SK-N-MC (cell line): ENCODE data around the gene KRTAP5-3.

Experiments used
- DNase-seq: peaks from one replicate; pipeline ENCODE4 v3.0.0-alpha.2; 2011; ENCODE audit warnings: low read depth, low spot score
- H3K27ac ChIP-seq: fragments of 200-600 bp; sonication (generic); 2 replicates; pipeline ENCODE4 v1.5.1; 2016; ENCODE audit warnings: mixed run types
- H3K36me3 ChIP-seq: fragments of 200-600 bp; sonication (generic); 2 replicates; pipeline ENCODE4 v1.6.1; 2017; ENCODE audit warnings: antibody characterized with exemption, low read length, mixed read lengths; ENCODE audit not compliant: insufficient read depth
- H3K4me3 ChIP-seq: fragments of 200-600 bp; sonication (generic); 2 replicates; pipeline ENCODE4 v1.5.1; 2016
- H3K9ac ChIP-seq: fragments of 200-600 bp; sonication (generic); 2 replicates; pipeline ENCODE4 v1.8.0; 2017; ENCODE audit warnings: mixed run types, mixed read lengths; ENCODE audit not compliant: insufficient read length
- H3K9me3 ChIP-seq: fragments of 200-600 bp; sonication (generic); 2 replicates; pipeline ENCODE4 v1.6.1; 2017; ENCODE audit warnings: low read depth, mild to moderate bottlenecking, antibody characterized with exemption, low read length, moderate library complexity, mixed read lengths
- EZH2 ChIP-seq: fragments of 200-600 bp; sonication (generic); IDR thresholded peaks from one replicate; pipeline ENCODE4 v1.6.1; 2017; ENCODE audit warnings: antibody characterized with exemption
- FOXP2 ChIP-seq: optimal IDR thresholded peaks from 2 replicates; pipeline ENCODE3; 2011; ENCODE audit warnings: mild to moderate bottlenecking, moderate library complexity; ENCODE audit not compliant: insufficient read depth; ENCODE audit errors: extremely low read length, control extremely low read depth
- POLR2AphosphoS5 ChIP-seq: IDR thresholded peaks from 2 replicates; pipeline ENCODE4 v1.6.1; 2012; ENCODE audit warnings: mild to moderate bottlenecking, low read depth, low read length, borderline replicate concordance

Gene KRTAP5-3

GRCh38 chr11:1637628-1638027, 29.4 kb upstream of the KRTAP5-3 start:
- DNase-seq = no peak
- Histone ChIP-seq H3K9me3 (no peaks in the 10 kb centered on the region), H3K4me3 (no peak overlapping the region), H3K9ac (no peak overlapping the region), H3K27ac (no peak overlapping the region), H3K36me3 (no peaks in the 10 kb centered on the region)
- no peak for TF ChIP-seq EZH2
- no peak for TF ChIP-seq FOXP2
- no peak for TF ChIP-seq POLR2AphosphoS5

DNA sequence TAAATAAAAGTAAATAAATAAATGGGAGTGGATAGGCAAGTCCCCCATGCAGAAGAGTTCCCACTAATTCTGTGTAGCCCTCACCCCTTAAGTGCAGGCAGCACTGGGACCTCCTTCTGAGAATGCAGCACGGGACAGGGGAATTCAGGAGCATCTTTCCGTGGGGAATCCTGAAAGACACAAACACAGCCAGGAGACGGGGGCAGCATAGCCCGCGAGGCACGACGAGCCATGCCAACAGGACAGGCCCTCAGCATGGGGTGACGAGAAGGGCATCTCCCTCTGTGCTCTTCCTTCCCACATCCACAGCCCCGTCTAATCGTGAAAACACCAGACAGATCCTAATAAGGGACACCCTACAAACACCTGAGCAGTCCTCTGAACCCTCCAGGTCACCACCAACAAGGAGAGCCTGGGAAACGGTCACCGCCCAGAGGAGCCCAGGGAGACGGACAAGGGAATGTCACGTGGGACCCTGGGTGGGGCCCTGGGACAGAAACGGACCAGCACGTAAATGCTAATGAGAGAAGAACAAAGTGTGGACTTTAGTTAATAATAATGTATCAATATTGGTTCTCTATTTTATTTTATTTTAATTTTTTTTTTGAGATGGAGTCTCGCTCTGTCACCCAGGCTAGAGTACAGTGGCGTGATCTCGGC, 28.2 kb upstream of the KRTAP5-3 start:
- no peak overlapping the region for H3K27ac ChIP-seq
- H3K36me3 ChIP-seq = no peaks in the 10 kb centered on the region
- TF ChIP-seq FOXP2 (no peak), EZH2 (no peak), POLR2AphosphoS5 (no peak)
- H3K9me3 ChIP-seq = no peaks in the 10 kb centered on the region
- H3K4me3 ChIP-seq = no peak overlapping the region
- no peak overlapping the region for H3K9ac ChIP-seq
- no peak for DNase-seq

- DNase-seq = no peak
- H3K4me3 ChIP-seq = no peak overlapping the region
- H3K9ac ChIP-seq = no peak overlapping the region
- no peaks in the 10 kb centered on the region for H3K36me3 ChIP-seq
- H3K27ac ChIP-seq = no peak overlapping the region
- TF ChIP-seq POLR2AphosphoS5 (no peak), FOXP2 (no peak), EZH2 (no peak)
- no peaks in the 10 kb centered on the region for H3K9me3 ChIP-seq
Measured at GRCh38 chr11:1633864-1634263, 25.6 kb upstream of the KRTAP5-3 start.

- no peak overlapping the region for H3K4me3 ChIP-seq
- no peaks in the 10 kb centered on the region for H3K36me3 ChIP-seq
- no peak for DNase-seq
- no peak for TF ChIP-seq POLR2AphosphoS5
- no peaks in the 10 kb centered on the region for H3K9me3 ChIP-seq
- no peak overlapping the region for H3K27ac ChIP-seq
- no peak overlapping the region for H3K9ac ChIP-seq
Measured at GRCh38 chr11:1632053-1632714, 23.9 kb upstream of the KRTAP5-3 start.

DNA sequence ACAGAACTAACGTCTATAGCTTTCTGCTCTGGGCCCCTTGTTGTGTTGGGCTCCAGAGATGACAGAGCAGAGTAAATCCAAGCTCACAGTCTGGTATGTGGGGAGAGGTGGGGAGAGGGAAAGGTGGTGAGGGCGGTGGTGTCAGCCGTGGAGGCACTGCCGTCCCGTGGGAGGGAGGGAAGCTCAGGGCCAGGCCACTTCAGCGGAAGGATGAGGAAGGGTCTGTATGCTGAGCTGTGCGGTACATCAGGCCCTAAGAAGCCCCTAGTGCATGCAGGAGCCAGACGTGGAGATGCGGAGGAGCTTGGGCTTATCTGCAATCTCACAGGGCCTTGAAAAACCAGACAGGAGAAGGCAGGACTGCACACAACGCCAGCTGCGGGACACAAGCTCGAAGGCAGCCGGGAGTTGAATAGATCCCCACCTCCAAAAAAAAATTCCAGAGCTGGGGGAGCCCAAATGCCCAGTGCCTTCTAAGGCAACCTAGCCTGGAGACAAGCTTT, 22.9 kb upstream of the KRTAP5-3 start:
- no peaks in the 10 kb centered on the region for H3K36me3 ChIP-seq
- H3K9ac ChIP-seq = no peak overlapping the region
- H3K4me3 ChIP-seq = no peak overlapping the region
- H3K27ac ChIP-seq = no peak overlapping the region
- no peak for TF ChIP-seq EZH2
- no peak for TF ChIP-seq FOXP2
- no peak for TF ChIP-seq POLR2AphosphoS5
- DNase-seq = no peak
- H3K9me3 ChIP-seq = no peaks in the 10 kb centered on the region

- Histone ChIP-seq H3K9ac (no peak overlapping the region), H3K36me3 (no peaks in the 10 kb centered on the region), H3K27ac (no peak overlapping the region), H3K9me3 (no peaks in the 10 kb centered on the region), H3K4me3 (no peak overlapping the region)
- TF ChIP-seq EZH2 (no peak), FOXP2 (no peak), POLR2AphosphoS5 (no peak)
- DNase-seq = no peak
Measured at GRCh38 chr11:1630271-1630670, 22.0 kb upstream of the KRTAP5-3 start.

DNA sequence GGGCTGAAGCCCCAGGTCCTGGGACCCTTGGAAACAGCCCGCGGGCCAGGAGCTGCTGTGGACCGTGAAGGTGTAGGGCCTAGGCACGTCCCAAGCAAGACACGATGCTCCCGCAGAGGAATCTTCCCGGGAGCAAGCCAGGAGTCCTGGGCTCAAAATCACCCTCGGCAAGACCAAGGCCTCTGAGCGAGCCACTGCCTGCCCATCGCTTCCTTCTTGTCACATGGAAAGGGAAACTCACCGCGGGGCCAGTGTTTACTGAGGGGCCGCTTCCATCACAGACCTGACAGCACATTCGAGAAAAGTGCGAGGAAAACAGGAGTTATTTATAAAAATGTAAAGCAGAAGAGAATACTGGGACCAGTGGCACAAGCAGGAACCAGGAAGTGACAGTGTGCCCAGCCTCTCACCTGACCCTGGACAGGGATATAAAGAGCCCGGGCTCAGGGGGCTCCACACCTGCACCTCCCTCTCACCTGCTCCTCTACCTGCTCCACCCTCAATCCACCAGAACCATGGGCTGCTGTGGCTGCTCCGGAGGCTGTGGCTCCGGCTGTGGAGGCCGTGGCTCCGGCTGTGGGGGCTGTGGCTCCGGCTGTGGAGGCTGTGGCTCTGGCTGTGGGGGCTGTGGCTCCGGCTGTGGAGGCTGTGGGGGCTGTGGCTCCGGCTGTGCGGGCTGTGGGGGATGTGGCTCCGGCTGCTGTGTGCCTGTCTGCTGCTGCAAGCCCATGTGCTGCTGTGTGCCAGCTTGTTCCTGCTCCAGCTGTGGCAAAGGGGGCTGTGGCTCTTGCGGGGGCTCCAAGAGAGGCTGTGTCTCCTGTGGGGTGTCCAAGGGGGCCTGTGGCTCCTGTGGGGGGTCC, 21.3 kb upstream of the KRTAP5-3 start, which contains the start of gene KRTAP5-5:
KRTAP5-5 (plus strand) TSS at position 450 of the 860 bp plus-strand sequence; CDS start at position 516, 66 bp downstream.
- no peak within 1 kb of the TSS for H3K4me3 ChIP-seq
- H3K36me3 ChIP-seq = no peaks in the 10 kb centered on the region
- DNase-seq = no peak
- no peaks in the 10 kb centered on the region for H3K9me3 ChIP-seq
- no peak for TF ChIP-seq POLR2AphosphoS5
- TF ChIP-seq EZH2 = no peak
- no peak for TF ChIP-seq FOXP2
- no peak within 1 kb of the TSS for H3K27ac ChIP-seq
- H3K9ac ChIP-seq = no peak within 1 kb of the TSS

DNA sequence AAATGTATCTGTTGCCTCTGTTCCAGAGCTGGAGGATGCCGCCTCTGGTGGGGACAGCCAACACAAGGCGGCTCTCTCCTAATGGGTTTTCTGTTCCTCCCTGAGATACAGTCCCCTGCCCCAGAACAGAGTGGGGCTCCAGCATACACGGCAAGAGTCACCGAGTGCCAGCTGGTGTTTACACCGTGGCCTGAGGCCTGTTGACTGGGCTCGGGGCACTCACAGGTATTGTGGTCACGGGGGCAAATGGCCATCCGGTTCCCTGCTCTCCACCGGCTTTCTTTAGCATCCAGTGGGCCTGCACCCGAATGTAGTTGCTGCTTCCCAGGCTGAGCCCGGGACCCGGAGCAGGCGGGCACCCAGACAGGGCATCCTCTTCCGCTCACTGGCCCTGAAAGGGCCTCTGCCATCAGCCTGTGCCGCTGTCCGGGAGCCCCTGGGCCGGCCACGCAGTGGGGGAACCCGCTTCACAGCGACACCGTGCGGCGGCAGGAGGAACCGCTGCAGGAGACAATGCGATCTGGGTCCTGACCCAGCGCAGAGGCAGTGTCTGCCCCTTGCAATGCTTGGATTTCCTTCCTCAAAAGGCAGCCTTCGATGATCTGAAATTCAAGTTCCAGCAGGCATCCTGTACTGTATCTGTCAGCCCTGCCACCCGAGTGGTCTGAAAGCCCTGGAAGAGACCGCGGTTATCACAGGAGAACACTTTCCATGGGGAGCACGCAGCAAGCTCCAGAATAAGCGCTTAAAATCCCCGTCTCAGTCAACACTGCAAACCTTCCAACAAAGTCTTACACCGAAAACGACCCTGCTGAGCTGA, 20.5 kb upstream of the KRTAP5-3 start:
- Histone ChIP-seq H3K36me3 (no peaks in the 10 kb centered on the region), H3K27ac (no peak overlapping the region), H3K9me3 (no peaks in the 10 kb centered on the region), H3K4me3 (no peak overlapping the region), H3K9ac (no peak overlapping the region)
- no peak for DNase-seq
- no peak for TF ChIP-seq POLR2AphosphoS5
- TF ChIP-seq EZH2 = no peak
- TF ChIP-seq FOXP2 = no peak
